GM21576 (cell line): Measurements from ENCODE around the gene MYH13.

Source experiments
- ATAC-seq: cut with Tn5 transposase; IDR thresholded peaks from one replicate; pipeline ENCODE4 v1.9.1; 2021; ENCODE audit warnings: mild to moderate bottlenecking, moderate library complexity; ENCODE audit not compliant: unreplicated experiment

Gene MYH13

GRCh38 chr17:10349403-10349802 lies 23.4 kb downstream of the MYH13 start:
- ATAC-seq = no peak

GRCh38 chr17:10344816-10345215 lies 28.0 kb downstream of the MYH13 start:
- no peak for ATAC-seq

- ATAC-seq = no peak
Measured at GRCh38 chr17:10339051-10339450, 33.8 kb downstream of the MYH13 start.

- ATAC-seq = no peak
Measured at GRCh38 chr17:10337976-10338375, 34.8 kb downstream of the MYH13 start.

GRCh38 chr17:10337136-10337535 lies 35.7 kb downstream of the MYH13 start:
- ATAC-seq = no peak

GRCh38 chr17:10336393-10336792 lies 36.4 kb downstream of the MYH13 start:
- no peak for ATAC-seq

GRCh38 chr17:10332515-10332914 lies 40.3 kb downstream of the MYH13 start:
- ATAC-seq = no peak

- no peak for ATAC-seq
Measured at GRCh38 chr17:10328971-10329923, 43.6 kb downstream of the MYH13 start.

GRCh38 chr17:10328206-10328605 lies 44.6 kb downstream of the MYH13 start:
- ATAC-seq = no peak

- no peak for ATAC-seq
Measured at GRCh38 chr17:10327640-10328039, 45.2 kb downstream of the MYH13 start.

- ATAC-seq = no peak
Measured at GRCh38 chr17:10325031-10325695, 47.6 kb downstream of the MYH13 start.

- no peak for ATAC-seq
Measured at GRCh38 chr17:10323812-10324610, 48.8 kb downstream of the MYH13 start.

GRCh38 chr17:10318535-10318934 lies 54.3 kb downstream of the MYH13 start:
- no peak for ATAC-seq

GRCh38 chr17:10317543-10317834 lies 55.3 kb downstream of the MYH13 start:
- ATAC-seq = no peak

GRCh38 chr17:10316801-10317542 lies 55.8 kb downstream of the MYH13 start:
- peak; percentile 73 for ATAC-seq

- ATAC-seq = no peak
Measured at GRCh38 chr17:10314329-10314728, 58.5 kb downstream of the MYH13 start.

GRCh38 chr17:10313037-10313672 lies 59.7 kb downstream of the MYH13 start:
- no peak for ATAC-seq

- no peak for ATAC-seq
Measured at GRCh38 chr17:10311131-10311530, 61.7 kb downstream of the MYH13 start.

- ATAC-seq = no peak
Measured at GRCh38 chr17:10309003-10309974, 63.5 kb downstream of the MYH13 start.
